MM.1S (cell line): ENCODE data around the gene MAPKAP1.

Experiments used
- DNase-seq: peaks from one replicate; pipeline ENCODE4 v3.0.0-alpha.2; 2015
- H2AFZ ChIP-seq: fragments of 300-600 bp; sonication (generic); 2 replicates; pipeline ENCODE4 v1.6.0; 2016; ENCODE audit warnings: antibody characterized with exemption, low read length
- H3F3A ChIP-seq: fragments of 300-600 bp; sonication (generic); 2 replicates; pipeline ENCODE4 v1.6.1; 2016; ENCODE audit warnings: mild to moderate bottlenecking, antibody characterized with exemption, low read length, moderate library complexity, mixed read lengths; ENCODE audit not compliant: insufficient read depth
- H3K27ac ChIP-seq: fragments of 300-600 bp; sonication (generic); 2 replicates; pipeline ENCODE4 v1.5.1; 2016; ENCODE audit warnings: mild to moderate bottlenecking, low read length
- H3K27me3 ChIP-seq: fragments of 300-600 bp; sonication (generic); replicated peaks from 2 replicates; pipeline ENCODE4 v1.6.0; 2016; ENCODE audit warnings: low read length; ENCODE audit not compliant: insufficient read depth
- H3K36me3 ChIP-seq: fragments of 300-600 bp; sonication (generic); replicated peaks from 2 replicates; pipeline ENCODE4 v1.6.1; 2016; ENCODE audit warnings: mild to moderate bottlenecking, low read length, mixed read lengths; ENCODE audit not compliant: insufficient read depth
- H3K4me1 ChIP-seq: fragments of 300-600 bp; sonication (generic); 2 replicates; pipeline ENCODE4 v1.6.1; 2016; ENCODE audit warnings: low read length, mixed read lengths
- H3K4me2 ChIP-seq: fragments of 300-600 bp; sonication (generic); 2 replicates; pipeline ENCODE4 v1.6.0; 2016; ENCODE audit warnings: low read depth, low read length
- H3K4me3 ChIP-seq: fragments of 300-600 bp; sonication (generic); 2 replicates; pipeline ENCODE4 v1.5.1; 2016; ENCODE audit warnings: low read length, mixed read lengths
- H3K79me2 ChIP-seq: fragments of 300-600 bp; sonication (generic); 2 replicates; pipeline ENCODE4 v1.6.1; 2016; ENCODE audit warnings: mixed run types, low read length, mixed read lengths
- H3K9ac ChIP-seq: fragments of 300-600 bp; sonication (generic); 2 replicates; pipeline ENCODE4 v1.6.1; 2016; ENCODE audit warnings: low read length, mixed read lengths
- H3K9me2 ChIP-seq: fragments of 300-600 bp; sonication (generic); replicated peaks from 2 replicates; pipeline ENCODE4 v1.6.1; 2016; ENCODE audit warnings: mild to moderate bottlenecking, low read length, mixed read lengths; ENCODE audit not compliant: insufficient read depth
- H3K9me3 ChIP-seq: fragments of 300-600 bp; sonication (generic); replicated peaks from 2 replicates; pipeline ENCODE4 v1.6.1; 2016; ENCODE audit warnings: mild to moderate bottlenecking, low read length, mixed read lengths; ENCODE audit not compliant: insufficient read depth
- H4K20me1 ChIP-seq: fragments of 300-600 bp; sonication (generic); 2 replicates; pipeline ENCODE4 v1.6.1; 2016; ENCODE audit warnings: mild to moderate bottlenecking, low read length, moderate library complexity, mixed read lengths; ENCODE audit not compliant: insufficient read depth
- EZH2 ChIP-seq: fragments of 300-600 bp; sonication (generic); optimal IDR thresholded peaks from 2 replicates; pipeline ENCODE3; 2017; ENCODE audit warnings: low read depth, mild to moderate bottlenecking, antibody characterized with exemption, low read length, mixed read lengths
- EZH2phosphoT487 ChIP-seq: fragments of 300-600 bp; sonication (generic); IDR thresholded peaks from 2 replicates; pipeline ENCODE4 v1.6.1; 2018; ENCODE audit warnings: antibody characterized with exemption, low read length
- TF ChIP-seq, protein P1 (sequence below): fragments of 300-600 bp; sonication (generic); IDR thresholded peaks from 2 replicates; pipeline ENCODE4 v1.5.1; 2016; ENCODE audit warnings: antibody characterized with exemption, low read length, mixed read lengths

MAPKAP1 gene

DNA sequence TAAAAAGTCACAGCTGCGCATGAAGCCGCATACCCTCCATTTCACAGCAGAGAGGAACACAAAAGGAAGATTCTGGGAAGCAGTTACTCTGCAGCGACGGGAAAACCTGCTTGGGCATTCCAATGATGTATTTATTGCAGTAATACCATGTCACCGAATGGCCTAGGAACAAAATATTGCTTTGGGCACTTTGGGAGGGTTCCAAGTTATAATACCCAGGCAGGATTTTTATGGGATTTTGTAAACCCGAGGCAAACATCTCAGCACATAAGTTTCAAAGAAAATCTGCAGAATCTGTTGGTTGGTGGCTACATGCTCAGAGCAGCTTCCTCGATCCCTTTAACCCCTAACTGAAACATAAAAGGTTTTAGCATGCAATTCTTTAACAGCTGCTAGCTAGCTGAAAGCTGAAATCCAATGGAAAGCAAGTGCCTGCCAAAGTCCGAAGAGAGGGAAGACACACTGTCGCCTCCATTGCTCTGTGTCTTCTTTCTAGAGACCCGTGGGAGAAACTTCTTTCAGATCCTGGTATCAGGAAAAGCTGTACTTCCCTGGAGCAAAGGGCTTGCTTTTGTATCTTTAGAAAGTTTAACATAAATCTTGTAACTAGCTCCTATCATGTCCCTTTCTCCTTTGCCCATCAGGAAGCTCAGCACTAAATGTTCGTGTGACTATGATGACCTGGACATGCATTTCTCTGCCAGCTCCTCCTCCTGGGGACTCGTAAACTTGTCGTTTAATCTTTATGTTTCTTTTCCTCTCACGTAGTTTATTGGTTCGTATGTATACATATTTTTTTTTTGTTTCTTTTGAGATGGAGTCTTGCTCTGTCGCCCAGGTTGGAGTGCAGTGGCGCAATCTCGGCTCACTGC lies 195.0 kb downstream of the MAPKAP1 start:
- H3K9ac ChIP-seq: no peak overlapping the region
- no peak overlapping the region for H3K4me2 ChIP-seq
- H3K9me3 ChIP-seq: no peaks in the 10 kb centered on the region
- H3K9me2 ChIP-seq: no peaks in the 10 kb centered on the region
- DNase-seq: no peak
- H3K4me3 ChIP-seq: no peak overlapping the region
- H3K4me1 ChIP-seq: peaks cover 13% of the 10 kb centered on the region
- no peaks in the 10 kb centered on the region for H3K36me3 ChIP-seq
- peaks cover 22% of the 10 kb centered on the region for H3F3A ChIP-seq
- TF ChIP-seq EZH2: no peak
- TF ChIP-seq, protein P1, sequence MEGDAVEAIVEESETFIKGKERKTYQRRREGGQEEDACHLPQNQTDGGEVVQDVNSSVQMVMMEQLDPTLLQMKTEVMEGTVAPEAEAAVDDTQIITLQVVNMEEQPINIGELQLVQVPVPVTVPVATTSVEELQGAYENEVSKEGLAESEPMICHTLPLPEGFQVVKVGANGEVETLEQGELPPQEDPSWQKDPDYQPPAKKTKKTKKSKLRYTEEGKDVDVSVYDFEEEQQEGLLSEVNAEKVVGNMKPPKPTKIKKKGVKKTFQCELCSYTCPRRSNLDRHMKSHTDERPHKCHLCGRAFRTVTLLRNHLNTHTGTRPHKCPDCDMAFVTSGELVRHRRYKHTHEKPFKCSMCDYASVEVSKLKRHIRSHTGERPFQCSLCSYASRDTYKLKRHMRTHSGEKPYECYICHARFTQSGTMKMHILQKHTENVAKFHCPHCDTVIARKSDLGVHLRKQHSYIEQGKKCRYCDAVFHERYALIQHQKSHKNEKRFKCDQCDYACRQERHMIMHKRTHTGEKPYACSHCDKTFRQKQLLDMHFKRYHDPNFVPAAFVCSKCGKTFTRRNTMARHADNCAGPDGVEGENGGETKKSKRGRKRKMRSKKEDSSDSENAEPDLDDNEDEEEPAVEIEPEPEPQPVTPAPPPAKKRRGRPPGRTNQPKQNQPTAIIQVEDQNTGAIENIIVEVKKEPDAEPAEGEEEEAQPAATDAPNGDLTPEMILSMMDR: no peak
- TF ChIP-seq EZH2phosphoT487: no peak
- no peak overlapping the region for H3K27ac ChIP-seq
- H4K20me1 ChIP-seq: no peaks in the 10 kb centered on the region
- H3K79me2 ChIP-seq: peaks cover 7% of the 10 kb centered on the region
- no peaks in the 10 kb centered on the region for H3K27me3 ChIP-seq
- H2AFZ ChIP-seq: no peak overlapping the region

DNA sequence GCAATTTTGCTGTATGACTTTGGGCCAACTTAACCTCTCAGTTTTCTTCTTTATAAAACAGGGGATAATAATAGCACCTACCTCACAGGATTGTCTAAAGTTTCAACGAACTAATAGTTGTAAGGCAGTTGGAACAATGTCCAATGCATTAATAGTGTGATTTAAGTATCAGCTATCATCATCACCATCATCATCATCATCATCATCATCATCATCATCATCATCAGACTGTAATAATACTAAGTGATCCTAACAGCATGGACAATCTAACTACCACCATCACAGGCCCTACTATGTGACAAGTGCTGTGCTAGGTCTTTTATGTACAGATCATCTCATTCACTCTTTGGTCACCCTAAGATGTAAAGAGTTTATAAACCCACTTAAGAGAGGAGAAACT lies 196.0 kb downstream of the MAPKAP1 start:
- H3K36me3 ChIP-seq: no peaks in the 10 kb centered on the region
- DNase-seq: no peak
- no peaks in the 10 kb centered on the region for H3K27me3 ChIP-seq
- H2AFZ ChIP-seq: no peak overlapping the region
- no peak overlapping the region for H3K9ac ChIP-seq
- peaks cover 22% of the 10 kb centered on the region for H3F3A ChIP-seq
- H3K27ac ChIP-seq: no peak overlapping the region
- no peaks in the 10 kb centered on the region for H3K9me3 ChIP-seq
- H3K9me2 ChIP-seq: no peaks in the 10 kb centered on the region
- no peaks in the 10 kb centered on the region for H4K20me1 ChIP-seq
- H3K79me2 ChIP-seq: peaks cover 7% of the 10 kb centered on the region
- H3K4me3 ChIP-seq: no peak overlapping the region
- no peak for TF ChIP-seq EZH2phosphoT487
- TF ChIP-seq, protein P1: no peak
- no peak for TF ChIP-seq EZH2
- no peak overlapping the region for H3K4me2 ChIP-seq
- H3K4me1 ChIP-seq: peaks cover 13% of the 10 kb centered on the region

DNA sequence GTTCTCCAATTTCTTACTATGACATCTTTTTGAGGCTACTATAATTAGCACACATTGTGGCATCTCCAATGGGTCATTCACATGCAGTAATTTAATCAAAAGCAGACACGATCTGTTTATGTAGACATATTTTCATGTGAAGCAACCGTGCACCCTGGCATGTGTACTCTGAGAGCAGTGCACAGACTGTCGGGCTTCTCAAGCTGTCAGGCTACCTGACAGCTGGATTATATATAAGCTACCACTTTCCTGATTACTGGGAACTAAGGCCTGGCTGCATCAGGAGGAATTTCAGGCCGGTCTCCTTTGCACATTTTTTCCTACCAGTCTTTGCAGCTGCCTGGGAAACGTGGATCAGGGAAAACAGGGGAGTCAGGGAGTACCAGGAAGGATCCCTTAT lies 197.5 kb downstream of the MAPKAP1 start:
- Histone ChIP-seq H3K27me3 (no peaks in the 10 kb centered on the region), H3K36me3 (no peaks in the 10 kb centered on the region), H3F3A (peaks cover 15% of the 10 kb centered on the region), H3K4me1 (peaks cover 15% of the 10 kb centered on the region), H4K20me1 (no peaks in the 10 kb centered on the region), H3K4me3 (no peak overlapping the region), H2AFZ (no peak overlapping the region), H3K79me2 (peaks cover 7% of the 10 kb centered on the region), H3K27ac (no peak overlapping the region), H3K9me2 (no peaks in the 10 kb centered on the region), H3K9ac (no peak overlapping the region), H3K9me3 (no peaks in the 10 kb centered on the region), H3K4me2 (no peak overlapping the region)
- TF ChIP-seq, protein P1: no peak
- TF ChIP-seq EZH2: no peak
- TF ChIP-seq EZH2phosphoT487: no peak
- no peak for DNase-seq
